Measurements from ENCODE around the gene LY9. TPM values are rescaled to one million over a fixed set of nuclear protein-coding genes. Genes with fewer than 3 reads are reported as not detected.
"Not testable (repeated sequence)": the region's sequence is repeated elsewhere in the genome, so short reads cannot be mapped to it uniquely, and the experiment has no call there.

LY9 gene
- total RNA-seq, 1 experiment from 2014 or later, result not detected

DNA sequence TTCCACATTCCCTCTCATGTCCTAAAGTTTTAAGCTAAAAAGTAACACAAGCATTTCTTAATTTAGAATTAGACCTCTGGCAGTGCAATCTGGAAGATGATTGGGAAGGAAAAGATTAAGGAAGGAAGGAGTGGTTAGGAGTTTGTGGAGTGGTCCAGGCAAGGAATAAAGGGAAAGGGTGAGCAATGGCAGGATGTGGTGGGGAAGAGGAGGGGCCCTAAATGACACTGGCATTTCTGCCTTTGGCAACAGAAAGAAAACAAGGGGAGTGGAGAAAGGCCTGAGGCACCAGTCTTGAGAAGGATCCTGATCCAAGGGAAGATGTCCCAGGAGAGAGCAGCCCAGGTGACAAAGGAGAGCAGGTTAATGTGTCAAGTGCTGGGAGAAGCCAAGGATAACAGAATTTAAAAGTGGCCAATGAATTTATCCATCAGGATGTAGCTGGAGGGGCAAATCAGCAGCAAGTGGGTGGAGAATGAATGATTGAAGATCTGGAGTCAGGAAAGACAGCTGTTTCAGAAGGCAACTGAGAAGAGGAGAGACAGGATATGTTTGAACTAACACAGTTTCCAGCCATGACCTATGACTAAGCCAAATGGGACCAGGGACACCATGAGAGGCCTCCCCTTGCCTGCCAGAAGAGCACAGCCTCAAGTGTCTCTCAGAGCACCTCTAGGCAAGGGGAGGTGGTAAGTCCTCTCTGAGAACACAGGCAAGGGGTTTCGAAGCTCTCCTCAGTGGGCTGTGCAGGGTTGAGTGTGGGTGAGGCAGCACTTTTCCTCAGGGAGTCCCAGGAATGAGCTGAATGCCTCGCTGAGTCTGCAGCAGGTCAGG is 20.9 kb upstream of the LY9 start:
- DNase-seq (ENCODE audit: low read depth), result no peak

DNA sequence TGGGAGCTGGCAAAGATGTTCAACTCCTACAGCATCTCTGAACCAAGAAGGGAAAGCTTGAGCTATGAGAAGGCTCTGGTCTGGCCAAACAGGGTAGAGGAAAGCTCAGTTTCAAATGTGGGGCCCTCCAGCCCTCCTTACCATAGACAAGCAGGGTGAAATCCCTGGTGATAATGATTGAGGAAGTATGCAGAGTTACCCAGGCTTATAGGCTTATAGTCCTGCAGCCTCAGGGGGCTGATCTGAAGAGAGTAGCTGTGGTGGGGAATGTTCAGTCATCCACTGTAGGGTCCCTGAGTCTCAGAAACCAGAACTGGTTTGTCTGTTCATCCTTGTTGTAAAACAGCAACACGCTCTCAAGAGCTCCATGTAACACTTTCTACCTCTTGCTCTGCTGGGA is 19.8 kb upstream of the LY9 start:
- no peak for DNase-seq (ENCODE audit: low read depth)

DNA sequence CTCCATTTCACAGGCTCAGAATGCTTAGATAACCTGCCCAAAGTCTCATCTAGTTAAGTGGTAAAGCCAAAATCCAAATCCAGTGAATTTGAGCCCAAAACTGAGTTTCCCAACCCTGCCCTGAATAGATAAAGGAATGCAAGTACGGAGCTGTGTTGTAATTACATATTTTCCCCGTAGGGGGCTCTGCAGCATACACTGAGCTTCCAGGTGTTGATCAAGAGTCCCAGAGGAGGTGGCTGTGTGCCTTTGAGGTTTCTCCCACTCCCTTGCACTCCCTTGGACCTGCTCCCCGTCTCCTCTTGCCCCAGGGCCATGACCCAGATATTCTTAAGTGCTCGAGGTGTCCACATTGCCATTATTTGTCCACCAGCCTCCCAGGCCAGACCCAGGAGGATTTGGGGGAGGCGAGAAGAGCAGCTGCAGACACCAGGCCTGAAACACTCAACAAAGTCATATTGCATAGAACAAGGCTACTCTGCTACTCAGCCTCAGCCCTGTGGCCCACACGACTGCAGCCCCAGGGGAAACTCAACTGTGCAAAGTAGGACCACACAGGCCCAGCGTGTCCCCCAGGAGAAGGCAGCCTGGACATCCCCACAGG is 18.4 kb upstream of the LY9 start:
- DNase-seq (ENCODE audit: low read depth), result peak; percentile 18

DNA sequence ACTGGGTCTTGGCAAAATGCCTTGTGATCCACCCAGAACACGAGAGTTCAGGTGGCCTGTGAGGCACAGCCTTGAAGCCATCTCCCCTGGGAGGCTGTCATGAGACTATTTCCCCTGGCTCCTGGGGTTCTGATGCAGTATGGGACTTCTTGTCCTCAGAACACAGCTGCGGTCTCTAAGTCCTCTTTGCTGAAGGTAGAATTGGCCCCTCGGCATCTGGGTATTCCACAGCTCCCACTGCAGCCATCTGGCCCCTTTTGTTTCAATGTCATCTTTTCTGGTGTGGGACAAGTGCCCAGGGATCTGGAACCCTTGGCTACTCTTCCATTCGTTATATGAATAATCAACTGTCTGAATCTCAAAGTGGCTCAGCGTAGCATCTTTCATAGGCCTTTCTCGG is 17.0 kb upstream of the LY9 start:
- no peak for DNase-seq (ENCODE audit: low read depth)

DNA sequence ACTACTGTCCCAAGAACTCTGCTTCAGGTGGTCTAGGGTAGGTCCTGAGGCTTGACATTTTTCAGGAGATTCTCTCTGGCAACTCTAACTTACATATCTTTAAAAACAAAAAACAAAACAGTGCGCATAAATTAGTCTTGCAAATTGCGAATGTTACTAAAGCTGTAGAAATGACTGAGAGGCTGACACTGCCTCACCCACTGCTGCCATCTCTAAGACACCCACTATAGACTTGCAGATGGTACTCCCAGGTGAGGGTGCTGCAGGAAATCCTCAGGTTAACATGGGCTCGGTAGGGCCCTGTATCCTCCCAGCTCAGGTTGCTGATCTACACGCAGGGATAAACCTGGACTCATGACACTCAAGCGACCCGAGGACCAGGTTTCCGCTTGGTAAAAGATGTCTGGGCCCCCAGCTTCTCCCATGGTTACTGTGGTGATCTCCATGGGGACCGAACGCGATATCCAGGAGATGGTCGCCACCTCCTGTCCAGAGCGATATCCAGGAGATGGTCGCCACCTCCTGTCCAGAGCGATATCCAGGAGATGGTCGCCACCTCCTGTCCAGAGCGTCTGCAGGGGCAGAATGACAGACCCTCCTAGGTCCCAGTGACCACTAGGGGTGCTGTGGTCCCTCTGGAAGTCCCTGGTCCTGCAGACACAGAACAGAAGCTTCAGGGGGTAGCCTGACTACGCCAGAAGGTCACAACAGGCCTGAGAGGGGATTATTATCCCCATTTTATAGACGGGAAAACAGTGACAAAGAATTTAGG is 16.2 kb upstream of the LY9 start:
- DNase-seq (ENCODE audit: low read depth), result peak; percentile 5

DNA sequence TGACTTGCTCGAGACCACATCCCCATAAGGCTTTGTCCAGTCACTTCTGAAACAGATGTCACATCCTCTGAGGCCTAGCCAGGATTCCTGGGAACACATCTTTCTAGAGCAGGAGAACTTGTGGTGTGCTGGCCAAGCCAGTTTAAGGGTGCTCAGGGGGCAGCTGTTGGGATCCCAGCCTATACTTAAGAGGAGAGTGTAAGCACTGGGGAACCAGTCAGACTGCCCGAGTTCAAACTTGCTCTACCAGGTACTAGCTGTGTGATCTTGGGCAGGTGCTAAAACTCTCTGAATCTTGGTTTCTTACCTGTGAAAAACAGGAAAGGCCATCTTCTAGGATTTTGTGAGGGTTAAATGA is 15.6 kb upstream of the LY9 start:
- DNase-seq (ENCODE audit: low read depth), result no peak

DNA sequence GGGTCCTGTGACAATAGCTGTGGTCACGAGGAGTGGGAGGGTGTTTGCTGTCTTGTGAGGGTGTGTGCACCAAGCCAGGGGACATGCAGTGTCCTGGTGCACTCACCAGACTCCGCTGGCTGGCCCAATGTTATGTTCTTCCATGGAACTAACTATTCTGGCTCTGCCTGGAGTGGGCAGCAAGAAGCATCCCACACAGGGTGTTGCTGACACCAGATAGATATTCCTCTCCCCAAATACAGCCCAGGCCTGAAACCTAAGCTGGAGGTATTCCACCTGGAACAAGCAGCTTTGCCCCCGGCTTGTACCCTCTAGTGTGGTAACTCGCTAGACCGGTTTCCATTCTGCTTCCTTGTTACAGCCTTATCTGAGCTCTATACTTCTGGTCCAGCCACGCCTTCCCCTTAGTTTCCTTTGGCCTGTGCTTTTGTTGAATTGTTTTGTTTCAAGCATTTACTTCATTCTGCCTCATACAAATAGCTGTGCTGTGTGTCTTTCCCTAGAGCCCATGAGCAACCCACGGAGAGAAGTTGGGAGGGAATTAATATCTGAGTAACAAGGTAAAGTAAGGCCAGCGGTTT is 14.7 kb upstream of the LY9 start:
- DNase-seq (ENCODE audit: low read depth), result no peak

DNA sequence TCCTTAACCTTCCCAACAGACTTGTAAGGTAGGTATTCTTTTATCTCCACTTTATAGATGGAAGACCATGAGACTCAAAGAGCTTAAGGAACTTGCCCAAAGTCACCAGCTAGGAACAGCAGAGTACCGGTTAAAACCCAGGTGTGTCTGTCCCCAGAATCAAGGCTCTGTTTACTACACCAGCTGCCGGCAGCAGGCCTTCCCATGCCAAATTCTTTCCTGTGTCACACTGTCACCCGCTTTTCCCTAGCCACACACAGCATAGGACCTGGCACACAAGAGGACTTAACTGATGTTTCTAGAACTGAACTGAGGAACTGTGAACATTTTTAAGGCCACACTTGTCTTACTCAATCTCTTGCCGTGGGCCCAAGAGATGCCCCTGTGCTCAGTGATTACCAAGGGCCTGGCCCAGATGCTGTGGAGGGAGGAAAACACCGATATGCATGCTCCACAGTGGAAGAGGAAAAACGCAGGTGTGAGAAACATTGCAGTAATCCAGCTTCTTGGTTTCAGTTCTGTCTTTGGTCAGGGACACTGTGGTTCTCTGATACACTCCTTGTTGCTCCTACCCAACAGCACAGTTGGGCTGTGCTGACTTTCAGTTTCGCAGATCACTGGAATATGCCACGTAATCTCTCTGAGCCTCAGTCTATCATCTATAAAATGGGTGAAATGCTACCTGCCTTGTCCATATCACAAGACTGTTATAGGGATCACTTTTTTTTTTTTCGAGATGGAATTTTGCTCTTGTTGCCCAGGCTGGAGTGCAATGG is 13.9 kb upstream of the LY9 start:
- DNase-seq (ENCODE audit: low read depth), result no peak

DNA sequence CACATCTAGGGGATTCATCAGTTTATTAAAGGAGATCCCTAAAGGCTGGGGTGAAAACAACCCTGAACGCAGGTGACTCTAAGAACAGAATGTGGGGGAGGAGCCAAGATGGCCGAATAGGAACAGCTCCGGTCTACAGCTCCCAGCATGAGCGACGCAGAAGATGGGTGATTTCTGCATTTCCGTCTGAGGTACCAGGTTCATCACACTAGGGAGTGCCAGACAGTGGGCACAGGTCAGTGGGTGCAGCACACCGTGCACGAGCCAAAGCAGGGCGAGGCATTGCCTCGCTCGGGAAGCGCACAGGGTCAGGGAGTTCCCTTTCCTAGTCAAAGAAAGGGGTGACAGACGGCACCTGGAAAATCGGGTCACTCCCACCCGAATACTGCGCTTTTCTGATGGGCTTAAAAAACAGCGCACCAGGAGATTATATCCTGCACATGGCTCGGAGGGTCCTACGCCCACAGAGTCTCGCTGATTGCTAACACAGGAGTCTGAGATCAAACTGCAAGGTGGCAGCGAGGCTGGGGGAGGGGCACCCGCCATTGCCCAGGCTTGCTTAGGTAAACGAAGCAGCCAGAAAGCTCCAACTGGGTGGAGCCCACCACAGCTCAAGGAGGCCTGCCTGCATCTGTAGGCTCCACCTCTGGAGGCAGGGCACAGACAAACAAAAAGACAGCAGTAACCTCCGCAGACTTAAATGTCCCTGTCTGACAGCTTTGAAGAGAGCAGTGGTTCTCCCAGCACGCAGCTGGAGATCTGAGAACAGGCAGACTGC is 12.8 kb upstream of the LY9 start:
- DNase-seq (ENCODE audit: low read depth), result not testable (repeated sequence)

DNA sequence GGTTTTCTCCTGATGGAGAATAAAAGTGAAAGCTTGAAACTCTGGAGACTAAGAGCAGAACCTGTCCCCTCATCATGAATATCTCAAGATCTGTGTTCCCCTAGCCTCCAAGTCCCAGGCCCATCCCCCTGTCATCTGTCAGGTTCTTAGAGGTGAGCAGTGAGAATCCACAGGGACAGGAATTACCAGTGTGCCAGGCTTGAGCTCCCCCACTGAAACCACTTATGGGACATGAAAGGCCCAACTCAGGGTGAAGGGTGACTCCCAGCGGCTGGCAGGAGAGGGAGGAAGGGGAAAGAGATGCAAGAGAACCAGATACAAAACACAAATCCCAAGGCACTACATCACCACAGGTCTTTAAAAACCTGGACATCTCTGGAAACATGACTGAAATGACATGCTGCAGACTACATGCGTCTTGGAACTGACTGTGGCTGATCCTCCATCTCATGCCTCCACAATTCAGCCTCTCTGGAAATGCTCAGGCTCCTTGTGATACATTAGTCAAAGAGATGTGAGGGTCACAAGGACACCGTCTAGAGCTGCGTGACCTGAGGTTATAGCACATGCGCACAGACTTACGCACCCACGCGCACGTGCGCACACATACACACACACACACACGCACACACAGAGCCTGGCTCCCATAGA is 6.8 kb upstream of the LY9 start:
- DNase-seq (ENCODE audit: low read depth), result no peak

DNA sequence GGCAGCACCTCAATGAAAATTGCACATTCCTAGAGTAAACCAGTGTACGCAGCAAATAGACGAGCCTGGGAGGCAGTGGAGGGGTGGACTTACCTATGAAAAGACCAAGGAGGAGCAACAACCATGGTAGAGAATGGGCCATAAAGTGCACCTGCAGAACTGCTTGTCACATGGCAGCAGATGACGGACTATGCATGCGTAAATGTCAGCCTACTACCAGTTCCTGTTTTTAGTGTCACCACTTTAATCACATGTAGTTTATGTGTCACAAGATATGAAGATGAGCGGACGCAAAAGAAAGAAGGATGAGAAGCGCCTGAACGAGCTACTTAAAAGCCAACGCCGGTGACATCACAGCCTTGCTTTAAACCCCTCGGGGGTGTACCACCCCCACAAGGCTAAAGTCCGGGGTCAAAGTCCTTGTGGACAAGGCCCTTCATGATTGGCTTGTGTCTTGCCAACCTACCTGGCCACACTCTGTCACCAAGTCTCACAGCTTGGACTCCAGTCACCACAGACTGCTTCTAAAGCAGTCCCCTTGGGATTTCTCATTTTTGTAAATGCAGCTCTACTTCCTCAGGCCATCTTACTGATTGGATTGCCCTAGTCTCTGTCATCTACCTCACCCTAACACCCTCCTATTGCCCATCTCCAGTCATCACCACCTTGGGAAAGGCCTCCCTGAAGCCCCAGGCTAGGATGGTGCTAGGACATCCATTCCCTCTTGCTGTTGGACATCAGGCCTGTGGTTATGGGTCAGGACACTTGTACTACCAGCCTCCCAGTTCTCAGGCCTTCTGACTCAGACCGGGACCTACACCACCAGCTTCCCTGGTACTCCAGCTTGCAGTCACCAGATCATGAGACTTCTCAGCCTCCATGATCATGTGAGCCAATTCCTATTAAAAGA is 6.0 kb upstream of the LY9 start:
- DNase-seq (ENCODE audit: low read depth), result no peak

DNA sequence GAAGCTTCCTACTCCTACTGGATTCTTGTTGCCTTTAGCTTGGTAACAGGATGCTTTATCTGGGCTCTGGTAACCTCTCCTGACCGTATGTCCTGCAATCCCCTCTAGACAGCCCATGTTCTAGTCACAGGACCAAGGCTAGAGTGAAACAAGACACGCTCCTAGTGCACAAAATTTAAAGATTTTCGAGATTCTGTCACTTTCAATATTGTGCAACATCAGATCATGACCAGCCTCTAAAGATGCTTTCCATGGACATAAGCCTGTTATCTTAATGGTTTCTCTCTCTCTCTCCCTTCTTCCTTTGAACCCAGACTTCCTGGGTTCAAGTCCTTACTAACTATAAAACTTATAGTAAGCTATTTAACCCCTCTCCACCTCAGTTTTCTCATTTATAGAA is 1.6 kb upstream of the LY9 start:
- no peak for DNase-seq (ENCODE audit: low read depth)

DNA sequence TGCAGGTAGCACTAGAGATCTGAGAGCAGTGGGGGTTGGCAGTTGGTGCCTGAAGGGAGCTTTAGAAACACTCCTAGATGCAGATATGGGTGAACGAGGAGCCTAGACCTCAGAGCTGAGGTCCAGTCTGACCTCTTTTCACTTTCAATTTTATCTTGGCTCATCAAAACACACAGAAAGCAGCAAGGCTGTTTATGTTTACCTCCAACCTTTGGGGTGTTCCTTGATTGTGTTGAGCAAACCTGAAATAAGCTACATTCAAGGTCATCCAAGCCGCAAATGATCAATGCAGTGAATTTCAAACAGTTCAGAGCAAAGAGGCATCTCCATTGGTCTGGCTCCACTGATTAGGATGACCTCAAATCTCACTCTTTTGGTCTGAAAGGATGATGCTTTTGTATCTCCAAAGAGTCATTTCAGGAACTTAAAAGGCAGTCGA is 1.3 kb downstream of the LY9 start:
- no peak for DNase-seq (ENCODE audit: low read depth)

DNA sequence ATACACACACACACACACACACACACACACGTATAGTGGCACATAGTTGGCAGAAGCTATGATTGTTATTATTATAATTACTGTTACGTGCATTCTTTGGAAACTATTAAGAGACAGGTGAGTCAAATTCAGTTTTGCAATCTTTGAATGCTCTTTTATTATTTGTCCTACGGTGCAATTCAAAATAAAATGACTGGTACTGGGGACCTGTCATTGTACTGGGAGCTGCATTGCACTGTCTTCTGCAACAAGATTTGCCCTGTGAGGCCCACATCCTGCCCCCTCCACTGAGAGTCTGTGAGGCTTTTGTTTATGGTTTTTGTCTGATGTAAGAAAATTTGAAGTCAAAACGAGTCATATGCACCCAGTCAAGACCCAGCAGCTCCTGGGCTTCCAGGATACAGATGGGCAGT is 1.9 kb downstream of the LY9 start:
- no peak for DNase-seq (ENCODE audit: low read depth)

DNA sequence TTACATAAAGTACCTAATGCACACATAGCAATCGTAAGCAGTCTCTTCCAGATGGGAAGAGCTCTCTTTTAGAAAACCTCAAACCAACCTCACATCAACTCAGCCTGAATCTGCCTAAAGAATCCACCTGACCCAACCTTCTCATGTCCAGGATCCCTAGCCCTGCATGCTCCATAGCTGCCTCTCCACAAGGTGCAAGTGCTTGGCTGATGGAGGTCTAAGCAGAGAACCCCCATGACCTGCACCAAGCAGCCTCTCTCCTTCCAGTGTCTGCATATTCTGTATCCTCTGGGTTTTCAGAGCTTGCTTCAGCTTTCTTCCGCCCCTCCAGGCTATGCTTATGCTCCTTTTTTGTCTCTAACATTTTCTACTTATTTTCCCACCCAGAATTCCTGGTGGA is 2.5 kb downstream of the LY9 start:
- DNase-seq (ENCODE audit: low read depth), result no peak

DNA sequence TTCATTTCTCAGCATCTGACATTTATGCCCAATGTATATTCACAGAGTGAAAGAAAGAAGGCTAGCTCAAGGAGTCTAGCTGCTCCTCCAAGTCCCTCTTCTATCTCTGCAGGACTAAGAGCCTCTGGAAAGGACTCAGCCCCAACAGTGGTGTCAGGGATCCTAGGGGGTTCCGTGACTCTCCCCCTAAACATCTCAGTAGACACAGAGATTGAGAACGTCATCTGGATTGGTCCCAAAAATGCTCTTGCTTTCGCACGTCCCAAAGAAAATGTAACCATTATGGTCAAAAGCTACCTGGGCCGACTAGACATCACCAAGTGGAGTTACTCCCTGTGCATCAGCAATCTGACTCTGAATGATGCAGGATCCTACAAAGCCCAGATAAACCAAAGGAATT is 3.7 kb downstream of the LY9 start:
- DNase-seq (ENCODE audit: low read depth), result no peak

DNA sequence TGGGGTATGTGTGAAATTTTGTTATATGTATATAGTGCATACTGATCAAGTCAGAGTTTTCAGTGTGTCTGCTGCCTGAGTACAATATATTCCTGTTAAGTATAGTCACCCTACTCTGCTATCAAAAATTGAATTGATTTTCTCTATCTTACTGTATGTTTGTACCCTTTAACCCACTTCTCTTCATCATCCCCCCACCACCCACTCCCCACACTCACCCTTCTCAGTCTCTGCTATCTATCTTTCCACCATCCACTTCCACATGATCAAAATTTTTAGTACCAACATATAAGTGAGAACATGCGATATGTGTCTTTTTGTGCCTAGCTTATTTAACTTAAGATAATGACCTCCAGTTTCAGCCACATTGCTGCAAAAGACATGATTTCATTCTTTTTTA is 4.2 kb downstream of the LY9 start:
- DNase-seq (ENCODE audit: low read depth), result no peak

DNA sequence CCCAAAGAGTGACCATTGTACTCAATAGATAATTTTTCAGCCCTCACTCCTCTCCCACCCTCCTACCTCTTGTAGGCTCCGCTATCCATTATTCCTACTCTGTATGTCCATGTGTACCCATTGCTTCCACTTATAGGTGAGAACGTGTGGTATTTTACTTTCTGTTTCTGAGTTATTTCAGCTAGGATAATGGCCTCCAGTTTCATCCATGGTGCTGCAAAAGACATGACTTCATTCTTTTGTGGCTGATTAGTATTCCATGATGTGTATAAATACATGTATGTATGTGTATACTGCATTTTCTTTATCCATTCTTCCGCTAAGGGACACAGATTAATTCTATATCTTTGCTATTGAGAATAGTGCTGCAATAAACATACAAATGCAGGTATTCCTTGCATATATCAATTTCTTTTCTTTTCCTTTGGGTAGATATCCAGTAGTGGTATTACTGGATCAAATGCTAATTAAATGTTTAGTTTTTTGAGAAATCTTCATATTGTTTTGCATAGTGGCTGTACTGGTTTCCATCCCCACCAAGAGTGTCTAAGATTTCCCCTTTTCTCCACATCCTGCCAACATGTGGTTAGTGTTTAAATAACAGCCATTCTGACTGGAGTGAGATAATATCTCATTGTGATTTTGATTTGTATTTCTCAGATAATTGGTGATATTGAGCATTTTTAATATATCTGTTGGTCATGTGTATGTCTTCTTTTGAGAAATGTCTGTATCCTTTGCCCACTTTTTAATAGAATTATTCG is 4.9 kb downstream of the LY9 start:
- DNase-seq (ENCODE audit: low read depth), result no peak

Measured in LHCN-M2 (cell line).